GM10248 (cell line): ENCODE measurements around the gene ZNF423.

Experiments used
- CTCF ChIA-PET: fragments of 300-600 bp; sonication (Branson Sonifier 250); formaldehyde crosslinking; extraction: SDS; loops from one replicate; lab custom pipeline; 2021; ENCODE audit warnings: antibody characterized with exemption; lab: Yijun Ruan, JAX
- POLR2A ChIA-PET: fragments of 350-650 bp; sonication (Branson Sonifier 250); formaldehyde crosslinking; extraction: SDS; loops from one replicate; lab custom pipeline; 2020; ENCODE audit warnings: antibody characterized with exemption; lab: Yijun Ruan, JAX
- DNase-seq: peaks from one replicate; pipeline ENCODE4 v3.0.0; 2012; ENCODE audit errors: extremely low spot score
- TF ChIP-seq, protein P1 (sequence below): IDR thresholded peaks from 2 replicates; pipeline ENCODE4 v1.5.1; 2012; ENCODE audit warnings: mild to moderate bottlenecking, low read depth; ENCODE audit errors: extremely low read depth, missing control alignments, control extremely low read depth

The ZNF423 gene

GRCh38 chr16:49742428-49743202, 113.3 kb downstream of the ZNF423 start:
- TF ChIP-seq, protein P1, sequence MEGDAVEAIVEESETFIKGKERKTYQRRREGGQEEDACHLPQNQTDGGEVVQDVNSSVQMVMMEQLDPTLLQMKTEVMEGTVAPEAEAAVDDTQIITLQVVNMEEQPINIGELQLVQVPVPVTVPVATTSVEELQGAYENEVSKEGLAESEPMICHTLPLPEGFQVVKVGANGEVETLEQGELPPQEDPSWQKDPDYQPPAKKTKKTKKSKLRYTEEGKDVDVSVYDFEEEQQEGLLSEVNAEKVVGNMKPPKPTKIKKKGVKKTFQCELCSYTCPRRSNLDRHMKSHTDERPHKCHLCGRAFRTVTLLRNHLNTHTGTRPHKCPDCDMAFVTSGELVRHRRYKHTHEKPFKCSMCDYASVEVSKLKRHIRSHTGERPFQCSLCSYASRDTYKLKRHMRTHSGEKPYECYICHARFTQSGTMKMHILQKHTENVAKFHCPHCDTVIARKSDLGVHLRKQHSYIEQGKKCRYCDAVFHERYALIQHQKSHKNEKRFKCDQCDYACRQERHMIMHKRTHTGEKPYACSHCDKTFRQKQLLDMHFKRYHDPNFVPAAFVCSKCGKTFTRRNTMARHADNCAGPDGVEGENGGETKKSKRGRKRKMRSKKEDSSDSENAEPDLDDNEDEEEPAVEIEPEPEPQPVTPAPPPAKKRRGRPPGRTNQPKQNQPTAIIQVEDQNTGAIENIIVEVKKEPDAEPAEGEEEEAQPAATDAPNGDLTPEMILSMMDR, result no peak
- CTCF ChIA-PET, result no interaction called here
- POLR2A ChIA-PET, result no interaction called here
- DNase-seq, result no peak

GRCh38 chr16:49740256-49740655, 115.7 kb downstream of the ZNF423 start:
- CTCF ChIA-PET, result no interaction called here
- POLR2A ChIA-PET, result no interaction called here
- TF ChIP-seq, protein P1, result no peak
- DNase-seq, result no peak

GRCh38 chr16:49739381-49739780, 116.5 kb downstream of the ZNF423 start:
- CTCF ChIA-PET, result interaction anchor here (0.9 kb wide), 1 partner anchor 9 kb away, joined by 4 read pairs; no protein-coding TSS in a partner anchor
- TF ChIP-seq, protein P1, result no peak
- no peak for DNase-seq
- POLR2A ChIA-PET, result no interaction called here

DNA sequence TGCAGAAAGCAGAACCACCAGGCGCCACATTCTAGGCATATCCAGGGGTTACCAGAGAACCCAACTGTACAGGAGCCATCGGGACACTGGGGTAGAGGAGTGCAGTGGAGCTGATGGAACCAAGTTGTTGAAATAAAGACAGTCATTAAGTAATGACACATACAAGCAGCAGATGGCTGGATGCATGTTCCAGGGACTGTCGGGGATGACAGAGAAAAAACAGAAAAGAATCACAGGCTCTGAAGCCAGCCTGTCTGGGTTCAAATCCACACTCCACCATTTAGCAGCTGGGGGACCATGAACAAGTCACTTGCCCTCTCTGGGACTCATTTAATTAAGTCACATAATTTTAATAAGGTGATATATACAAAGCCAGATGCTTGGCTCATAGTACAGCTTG, 117.1 kb downstream of the ZNF423 start:
- POLR2A ChIA-PET, result no interaction called here
- TF ChIP-seq, protein P1, result no peak
- DNase-seq, result no peak
- CTCF ChIA-PET, result interaction anchor here (0.9 kb wide), 1 partner anchor 8 kb away, joined by 4 read pairs; no protein-coding TSS in a partner anchor

- ChIA-PET CTCF (no interaction called here), POLR2A (no interaction called here)
- no peak for DNase-seq
- TF ChIP-seq, protein P1, result no peak
These were observed 117.9 kb downstream of the ZNF423 start for GRCh38 chr16:49738001-49738400.

DNA sequence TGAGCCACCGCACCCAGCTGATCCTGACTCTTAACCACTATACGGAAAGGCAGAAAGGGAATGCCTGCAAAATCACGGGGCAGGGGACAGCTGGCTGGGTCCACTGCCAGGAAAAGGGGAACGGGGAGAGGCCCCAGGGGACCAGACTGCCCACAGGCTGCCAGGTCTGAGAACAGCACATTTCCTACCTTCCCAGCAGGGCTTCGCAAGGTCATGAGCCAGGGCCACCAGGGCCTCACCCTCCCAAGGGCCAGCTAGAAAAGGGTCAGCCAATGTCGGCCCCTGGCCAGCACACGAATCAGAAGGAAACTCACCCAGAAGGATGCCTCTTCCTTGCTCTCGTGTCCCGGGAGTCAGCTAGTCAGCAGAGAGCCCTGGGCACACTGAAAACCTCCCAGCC, 118.4 kb downstream of the ZNF423 start:
- no peak for DNase-seq
- ChIA-PET CTCF (no interaction called here), POLR2A (no interaction called here)
- TF ChIP-seq, protein P1, result no peak
